K562 (cell line): ENCODE data around the gene E2F2. TPM values are rescaled to one million over a fixed set of nuclear protein-coding genes. Genes with fewer than 3 reads are reported as not detected.

Source experiments
- ATAC-seq: fragments of 200-7000 bp; cut with Tn5 transposase; 3 replicates; pipeline ENCODE4 v1.9.1; 2020; ENCODE audit warnings: moderate library complexity
- BruUV-seq: library from RNA; stranded (reverse); fragments of 400-500 nt; replicated peaks from 2 replicates; lab custom pipeline; 2021; lab: Mats Ljungman, UMichigan
- CTCF ChIA-PET: fragments of 300-600 bp; formaldehyde crosslinking; extraction: SDS; loops from one replicate; lab custom pipeline; 2021; ENCODE audit warnings: low intra/inter-chr PET ratio; lab: Yijun Ruan, JAX
- POLR2A ChIA-PET: fragments of 300-600, 350-650 bp; sonication (Branson Sonifier 250); formaldehyde crosslinking; extraction: SDS; loops from one replicate; lab custom pipeline; 2021; ENCODE audit warnings: antibody characterized with exemption, inconsistent platforms; lab: Yijun Ruan, JAX
- DNase-seq, 4 experiments: peaks; one replicate each; pipeline versions ENCODE4 v3.0.0 to v3.0.0-alpha.2; 2011 to 2018; ENCODE audit warnings: low spot score in 3 of 4, mixed read lengths in 3 of 4; ENCODE audit errors: extremely low read depth in 1 of 4
- FAIRE-seq: peaks from 2 replicates; lab custom pipeline; 2011; peaks lifted over from hg19 to GRCh38; lab: Jason Lieb, UNC
- H2AFZ ChIP-seq: 2 replicates; pipeline ENCODE4 v1.6.0; 2011; ENCODE audit warnings: low read depth, low read length, control low read depth, inconsistent platforms
- H3K27ac ChIP-seq: fragments of 200-600 bp; 3 replicates; pipeline ENCODE4 v1.8.0; 2011; ENCODE audit warnings: low read depth, mild to moderate bottlenecking, control low read depth, inconsistent platforms, low read length, moderate library complexity, mixed read lengths; ENCODE audit errors: extremely low read depth
- H3K27me3 ChIP-seq, 2 experiments: fragments of 300-600 bp in 1 of 2; 2 replicates in 1 of 2; 3 replicates in 1 of 2; pipeline versions ENCODE4 v1.6.0 to v1.8.0; 2011; ENCODE audit warnings: inconsistent platforms in 2 of 2, low read length in 2 of 2, mild to moderate bottlenecking in 1 of 2, mixed read lengths in 1 of 2, moderate library complexity in 1 of 2; ENCODE audit not compliant: control insufficient read depth in 2 of 2, insufficient read depth in 2 of 2
- H3K36me3 ChIP-seq: fragments of 300-600 bp; 3 replicates; pipeline ENCODE4 v1.8.0; 2011; ENCODE audit warnings: mild to moderate bottlenecking, low read length, inconsistent platforms; ENCODE audit not compliant: control insufficient read depth, insufficient read depth
- H3K4me1 ChIP-seq, 2 experiments: fragments of 200-600 bp in 1 of 2; replicated peaks in 1 of 2; 2 replicates in 1 of 2; 3 replicates in 1 of 2; pipeline versions ENCODE4 v1.5.1 to v1.8.0; 2011; ENCODE audit warnings: inconsistent platforms in 2 of 2, low read length in 2 of 2, mild to moderate bottlenecking in 1 of 2, mixed read lengths in 1 of 2, moderate library complexity in 1 of 2; ENCODE audit not compliant: control insufficient read depth in 2 of 2, insufficient read depth in 2 of 2
- H3K4me2 ChIP-seq: 2 replicates; pipeline ENCODE4 v1.6.1; 2011; ENCODE audit warnings: low read length, control low read depth, inconsistent platforms, mixed read lengths; ENCODE audit not compliant: insufficient read depth
- H3K4me3 ChIP-seq: fragments of 200-600 bp; sonication (generic), shearing (Covaris generic); 2 replicates; pipeline ENCODE4 v1.5.1; 2016; ENCODE audit warnings: control low read depth, inconsistent platforms
- H3K79me2 ChIP-seq: fragments of 200-600 bp; 3 replicates; pipeline ENCODE4 v1.8.0; 2011; ENCODE audit warnings: low read length, inconsistent platforms; ENCODE audit not compliant: control insufficient read depth, insufficient read depth
- H3K9ac ChIP-seq, 2 experiments: 2 replicates each; pipeline versions ENCODE4 v1.6.0 to v1.6.1; 2011; ENCODE audit warnings: low read depth in 2 of 2, low read length in 2 of 2, control low read depth in 1 of 2, inconsistent platforms in 1 of 2, mild to moderate bottlenecking in 1 of 2, mixed read lengths in 1 of 2; ENCODE audit not compliant: insufficient read depth in 1 of 2
- H3K9me1 ChIP-seq: one replicate; pipeline ENCODE4 v1.6.0; 2011; ENCODE audit warnings: inconsistent platforms, mild to moderate bottlenecking, low read length, moderate library complexity; ENCODE audit not compliant: control insufficient read depth, insufficient read depth
- H3K9me3 ChIP-seq: replicated peaks from 2 replicates; pipeline ENCODE4 v1.5.1; 2011; ENCODE audit warnings: low read depth, low read length, inconsistent platforms; ENCODE audit not compliant: control insufficient read depth, insufficient read depth
- H4K20me1 ChIP-seq: replicated peaks from 2 replicates; pipeline ENCODE4 v1.6.1; 2011; ENCODE audit warnings: low read length, inconsistent platforms, mixed read lengths; ENCODE audit not compliant: control insufficient read depth, insufficient read depth
- DIDO1 ChIP-seq: fragments of 450-650 bp; IDR thresholded peaks from 2 replicates; pipeline ENCODE4 v1.6.1; 2016; ENCODE audit warnings: low read depth, missing biosample characterization, missing genetic modification characterization
- MIER1 ChIP-seq: fragments of 450-650 bp; IDR thresholded peaks from 2 replicates; pipeline ENCODE4 v1.6.1; 2016; ENCODE audit warnings: antibody characterized with exemption, mild to moderate bottlenecking, low read depth
- NR4A1 ChIP-seq, 2 experiments: fragments of 250-450 bp in 1 of 2; fragments of 450-650 bp in 1 of 2; sonication (Bioruptor Pico) in 1 of 2; IDR thresholded peaks; 2 replicates each; pipeline versions ENCODE4 v1.4.0 to v1.6.1; 2016 to 2020; ENCODE audit warnings: mild to moderate bottlenecking in 2 of 2, missing compliant biosample characterization in 1 of 2, missing genetic modification characterization in 1 of 2, moderate library complexity in 1 of 2
- PML ChIP-seq: IDR thresholded peaks from 2 replicates; pipeline ENCODE4 v1.6.1; 2012; ENCODE audit warnings: low read length, inconsistent platforms
- SAFB ChIP-seq: fragments of 200-400 bp; formaldehyde crosslinking; IDR thresholded peaks from 2 replicates; pipeline ENCODE4 v1.6.1; 2017; ENCODE audit warnings: low read depth, low read length, borderline replicate concordance
- TFE3 ChIP-seq: fragments of 450-650 bp; formaldehyde crosslinking; IDR thresholded peaks from 2 replicates; pipeline ENCODE4 v1.4.0; 2020; ENCODE audit warnings: mild to moderate bottlenecking, mixed read lengths
- WGBS: fragments of 100-300 bp; shearing (Covaris generic); methylation state at CpG from one replicate; pipeline ENCODE4 v1.1.6; 2016; ENCODE audit warnings: low coverage, mixed read lengths; ENCODE audit not compliant: insufficient coverage; ENCODE audit errors: missing lambda C conversion rate; 5-methylcytosine and 5-hydroxymethylcytosine counted together
- in situ Hi-C: fragments of 300-500 bp; cut with MboI; formaldehyde crosslinking; loops from 4 replicates; pipeline ENCODE4 v1.15.0; 2018; ENCODE audit warnings: inconsistent platforms, mixed read lengths
- intact Hi-C: fragments of 100-400 bp; cut with micrococcal nuclease; formaldehyde crosslinking; loops from 2 replicates; pipeline ENCODE4 v1.14.2; 2022
- polyA plus RNA-seq, 8 experiments: library from polyadenylated mRNA; depleted of rRNA in 4 of 8; stranded (reverse) in 5 of 8; unstranded in 3 of 8; fragments of >200 nt; fragmentation: Nextera tagmentation in 2 of 8; fragmentation: Illumina TruSeq in 1 of 8; extraction: Ambion mirVana in 2 of 8; extraction: Trizol in 1 of 8; gene quantifications; 2 replicates each; pipeline versions ENCODE4 v1.2.1 to v1.2.3, GENCODE V29; 2011 to 2014; ENCODE audit warnings: inconsistent platforms in 1 of 8, missing spikeins in 1 of 8
- total RNA-seq, 7 experiments: library from RNA; depleted of rRNA in 6 of 7; stranded (reverse); fragments of >200 nt in 6 of 7; fragmentation: Illumina TruSeq in 2 of 7; extraction: Trizol in 2 of 7; gene quantifications; 2 replicates each; pipeline versions ENCODE4 v1.2.1 to v1.2.3, GENCODE V29; 2011 to 2021; ENCODE audit warnings: low replicate concordance in 1 of 7

The E2F2 gene
- total and polyA plus RNA-seq, 9 of the 15 experiments (the other 6 are each of a cell fraction or from before 2014, with no cell fraction given) = 3.1 to 25.3 (median 11.4) TPM

- TF ChIP-seq NR4A1 (CRISPR knock-in tag; IDR thresholded peaks at IDR 0.05) = no peak
- TF ChIP-seq NR4A1 (tag; IDR thresholded peaks at IDR 0.05) = no peak
- no peak for TF ChIP-seq MIER1
These were observed 3.2 kb downstream of the E2F2 start (continued) for GRCh38 chr1:23527900-23528249.

- TF ChIP-seq DIDO1 (tag) = no peak
- TF ChIP-seq PML = no peak
- TF ChIP-seq SAFB = no peak
- TF ChIP-seq TFE3 (CRISPR knock-in tag) = no peak
- FAIRE-seq (no peak), DNase-seq (no peak), ATAC-seq (no peak)
- intact Hi-C loops = no loop called here
- Histone ChIP-seq H3K36me3 (peaks cover 44% of the 10 kb centered on the region), H3K9ac (peak overlapping the region in 1 of 2 experiments; percentile 73; a peak in 2 of 4 replicates), H3K4me3 (no peak overlapping the region), H3K9me3 (no peaks in the 10 kb centered on the region), H4K20me1 (peaks cover 25% of the 10 kb centered on the region; the same call in 1 of the 2 replicates), H3K27me3 (no peaks in the 10 kb centered on the region), H3K9me1 (peaks cover 10% of the 10 kb centered on the region), H3K79me2 (peaks cover 62% of the 10 kb centered on the region), H3K4me2 (no peak overlapping the region), H2AFZ (no peak overlapping the region), H3K4me1 (peaks cover 49 to 59% of the 10 kb centered on the region in 2 experiments), H3K27ac (no peak overlapping the region)
- in situ Hi-C loops = no loop called here
- no TSS peak for BruUV-seq
- CTCF ChIA-PET = no interaction called here
- 84% methylated on average over 7 of the region's 7 CpGs for WGBS
- POLR2A ChIA-PET = interaction anchor here (0.7 to 7.0 kb wide), 8 partner anchors 11 to 164 kb away, joined by 3 to 65 read pairs (median 7); partner anchors contain the start of gene RPL11
These were observed 3.7 kb downstream of the E2F2 start for GRCh38 chr1:23527366-23527765.
